Measurements from ENCODE around the gene SEMA3G.

The SEMA3G gene

GRCh38 chr3:52438579-52439425 is 6.1 kb downstream of the SEMA3G start:
- DNase-seq (ENCODE audit: low spot score) = no peak

DNA sequence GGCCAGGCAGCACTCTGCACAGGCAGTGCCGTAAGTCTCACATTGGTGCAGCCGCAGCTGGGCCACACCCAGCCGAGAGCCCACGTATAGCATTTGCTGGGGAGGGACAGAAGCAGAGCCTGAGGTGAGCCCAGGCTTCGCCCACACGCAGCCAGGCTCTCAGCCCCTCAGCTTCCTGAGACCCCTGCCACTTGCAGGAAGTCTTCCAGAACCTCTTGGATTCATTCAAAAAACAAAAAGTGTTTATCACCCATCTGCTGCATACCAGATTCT is 6.9 kb downstream of the SEMA3G start:
- DNase-seq (ENCODE audit: low spot score) = no peak

GRCh38 chr3:52437326-52438103 is 7.4 kb downstream of the SEMA3G start:
- DNase-seq (ENCODE audit: low spot score) = no peak

DNA sequence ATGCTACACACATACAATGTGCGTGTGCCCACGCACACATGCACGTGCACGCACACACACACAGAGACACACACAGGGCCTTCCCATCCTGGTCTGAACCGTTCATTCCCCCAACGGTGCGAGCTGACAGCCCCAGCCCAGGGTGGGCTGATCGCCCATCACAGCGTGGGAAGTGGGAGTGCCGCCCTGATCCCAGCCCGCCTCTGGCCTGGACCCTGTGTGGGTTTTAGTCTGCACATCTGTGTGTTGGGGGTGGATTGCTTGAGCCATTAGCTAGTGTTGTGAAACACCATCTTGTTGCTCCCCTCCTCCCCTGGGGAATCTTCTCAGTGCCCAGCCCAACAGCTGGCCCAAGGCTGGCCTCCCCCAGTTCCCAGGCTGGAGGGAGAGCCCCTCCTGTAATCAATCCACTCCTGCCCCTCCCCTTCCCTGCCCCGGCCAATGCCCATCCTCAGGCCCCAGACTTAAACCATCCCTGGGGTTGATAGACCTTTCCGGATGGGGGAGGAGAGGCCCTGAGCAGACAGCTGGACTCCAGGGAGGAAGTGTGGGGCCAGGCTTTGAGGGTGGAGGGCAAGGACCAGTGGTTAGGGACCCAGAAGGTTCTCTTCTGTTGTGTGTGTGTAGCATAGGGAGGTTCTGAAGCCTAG is 8.3 kb downstream of the SEMA3G start:
- DNase-seq (ENCODE audit: low spot score) = no peak

- DNase-seq (ENCODE audit: low spot score) = no peak
Measured at GRCh38 chr3:52435246-52436101, 9.4 kb downstream of the SEMA3G start.

DNA sequence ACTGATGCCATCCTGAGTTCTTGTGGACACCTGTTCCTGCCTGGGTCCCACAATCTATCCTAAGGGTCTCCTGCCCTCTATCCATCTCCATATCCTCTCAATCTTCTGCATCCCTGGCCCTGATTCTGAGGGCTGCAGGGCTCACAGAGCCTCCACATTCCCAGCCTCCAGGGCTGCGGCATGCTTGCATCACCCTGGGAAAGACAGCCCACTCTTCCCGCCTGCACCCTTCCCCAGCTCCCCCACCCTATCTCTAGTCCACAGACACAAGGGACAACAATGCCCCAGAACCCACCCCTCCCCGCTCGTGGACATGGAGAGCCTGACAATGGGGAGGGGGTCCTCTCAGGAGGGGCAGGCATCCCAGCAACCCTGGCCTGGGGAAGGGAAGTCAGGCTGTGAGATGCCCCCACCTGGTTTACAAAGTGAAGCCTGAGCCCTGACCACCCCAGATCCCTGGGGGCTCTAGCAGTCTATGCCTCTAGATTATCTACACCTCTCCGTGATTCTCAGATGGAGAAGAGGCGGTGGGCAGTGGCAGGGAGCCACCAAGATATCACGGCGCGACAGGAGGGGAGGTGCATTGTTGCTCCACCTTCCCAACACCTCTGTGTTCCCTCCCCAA is 10.3 kb downstream of the SEMA3G start:
- DNase-seq (ENCODE audit: low spot score) = no peak

- no peak for DNase-seq (ENCODE audit: low spot score)
Measured at GRCh38 chr3:52433996-52434479, 10.9 kb downstream of the SEMA3G start.

DNA sequence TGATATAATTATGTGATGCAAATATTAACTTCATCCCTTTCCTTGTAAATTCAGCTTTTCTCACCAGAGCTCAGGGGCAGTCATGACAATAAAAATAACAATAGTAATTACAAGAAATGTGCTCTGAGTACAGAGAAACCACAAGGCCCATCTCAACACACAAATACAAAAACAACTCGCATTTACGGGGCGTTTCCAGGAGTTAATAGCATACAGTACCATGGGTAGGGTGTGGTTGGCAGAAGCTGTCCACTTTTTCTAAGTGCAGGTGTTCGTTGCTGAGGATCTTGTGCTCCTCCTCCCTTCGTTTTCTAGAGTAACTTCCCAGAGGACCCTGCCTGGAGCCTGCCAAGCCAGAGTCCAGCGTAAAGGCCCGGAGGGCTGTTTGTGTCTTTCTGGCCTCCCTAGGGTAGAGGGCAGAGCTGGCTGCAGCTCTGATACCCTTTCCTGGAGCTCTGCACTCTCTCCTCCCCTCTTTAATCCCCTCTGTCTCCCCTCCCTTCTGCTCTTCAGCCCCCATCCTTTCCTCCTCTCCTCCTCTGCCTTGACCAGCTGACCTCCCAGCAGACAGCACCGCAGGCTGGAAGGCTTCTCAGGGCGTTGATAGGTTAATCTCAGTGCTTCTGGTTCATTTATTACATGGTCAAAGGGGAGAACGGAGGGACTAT is 11.4 kb downstream of the SEMA3G start:
- no peak for DNase-seq (ENCODE audit: low spot score)

- DNase-seq (ENCODE audit: low spot score) = no peak
Measured at GRCh38 chr3:52432691-52433141, 12.2 kb downstream of the SEMA3G start.

DNA sequence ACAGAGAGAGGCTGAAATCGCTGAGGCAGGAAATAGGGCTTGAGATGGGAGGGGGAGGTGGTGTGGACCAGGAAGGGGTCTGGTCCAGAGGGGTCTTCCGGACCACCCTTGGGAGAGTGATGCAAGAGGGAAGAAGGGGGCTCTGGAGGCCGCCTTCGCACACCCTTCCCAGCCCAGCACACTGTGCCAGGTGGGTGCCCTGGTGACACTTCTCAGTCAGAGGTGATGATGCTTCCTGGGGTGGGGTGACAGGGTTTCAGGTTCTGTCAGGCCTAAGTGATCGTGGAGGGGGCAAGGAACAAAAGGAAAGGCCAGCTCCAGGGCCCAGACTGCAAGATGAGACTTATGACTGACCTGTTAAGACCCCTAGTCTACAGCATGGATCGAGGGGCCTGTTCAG is 12.7 kb downstream of the SEMA3G start:
- no peak for DNase-seq (ENCODE audit: low spot score)

DNA sequence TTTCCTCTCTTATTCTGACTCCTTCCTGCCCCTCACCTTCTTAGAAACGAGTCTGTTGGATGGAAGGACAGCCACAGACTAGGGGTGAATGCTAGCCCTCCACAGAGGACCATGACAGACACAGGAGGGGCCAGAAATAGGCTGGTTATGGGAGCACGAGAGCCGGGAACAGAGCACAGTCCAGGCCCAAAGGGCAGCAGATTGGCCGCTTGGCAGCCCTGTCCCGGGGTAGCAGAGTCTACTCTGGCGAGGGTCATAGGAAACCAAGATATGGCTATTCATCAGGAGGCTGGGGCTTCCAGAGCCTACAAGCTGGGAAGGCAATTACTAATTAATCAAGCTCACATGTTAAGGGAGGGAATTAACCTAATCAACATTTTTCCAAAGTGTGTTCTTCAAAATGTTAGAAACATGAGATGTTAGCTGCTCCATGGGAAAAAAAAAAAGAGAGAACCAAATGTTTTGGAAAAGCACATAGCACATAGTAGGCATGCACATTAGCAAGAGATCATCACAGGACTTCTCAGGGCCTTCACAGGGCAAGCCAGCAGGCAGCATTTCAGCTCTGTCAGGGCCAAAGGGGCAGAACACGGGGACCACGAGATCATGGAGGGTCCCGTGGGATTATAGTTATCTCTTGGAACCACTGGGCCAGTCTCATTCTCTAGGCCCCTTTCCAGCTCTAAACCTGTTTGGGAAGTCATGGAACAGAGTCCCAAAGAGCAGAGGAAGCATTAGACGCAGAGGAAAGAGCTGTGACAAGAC is 13.3 kb downstream of the SEMA3G start:
- no peak for DNase-seq (ENCODE audit: low spot score)

- no peak for DNase-seq (ENCODE audit: low spot score)
Measured at GRCh38 chr3:52430416-52430810, 14.5 kb downstream of the SEMA3G start.

GRCh38 chr3:52429779-52430415 is 15.0 kb downstream of the SEMA3G start:
- no peak for DNase-seq (ENCODE audit: low spot score)

DNA sequence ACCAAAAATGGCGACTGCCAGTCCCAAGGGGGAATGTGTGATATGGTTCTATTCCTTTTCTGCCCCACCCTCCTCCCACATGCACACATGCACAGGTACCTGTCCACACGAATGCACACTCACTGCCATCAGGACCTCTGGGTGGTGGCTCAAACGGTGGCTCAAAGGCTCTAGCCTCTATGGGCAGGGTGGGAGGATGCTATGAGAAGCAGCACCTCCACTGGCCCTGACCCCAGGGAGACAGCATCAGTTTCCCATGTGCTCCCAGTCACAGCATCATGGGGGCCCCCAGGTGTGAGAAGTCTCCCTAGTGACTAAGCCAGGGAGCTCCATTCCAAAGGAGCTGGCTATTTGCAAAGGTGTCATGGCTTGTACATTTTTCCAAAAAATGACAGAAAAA is 15.9 kb downstream of the SEMA3G start:
- no peak for DNase-seq (ENCODE audit: low spot score)

DNA sequence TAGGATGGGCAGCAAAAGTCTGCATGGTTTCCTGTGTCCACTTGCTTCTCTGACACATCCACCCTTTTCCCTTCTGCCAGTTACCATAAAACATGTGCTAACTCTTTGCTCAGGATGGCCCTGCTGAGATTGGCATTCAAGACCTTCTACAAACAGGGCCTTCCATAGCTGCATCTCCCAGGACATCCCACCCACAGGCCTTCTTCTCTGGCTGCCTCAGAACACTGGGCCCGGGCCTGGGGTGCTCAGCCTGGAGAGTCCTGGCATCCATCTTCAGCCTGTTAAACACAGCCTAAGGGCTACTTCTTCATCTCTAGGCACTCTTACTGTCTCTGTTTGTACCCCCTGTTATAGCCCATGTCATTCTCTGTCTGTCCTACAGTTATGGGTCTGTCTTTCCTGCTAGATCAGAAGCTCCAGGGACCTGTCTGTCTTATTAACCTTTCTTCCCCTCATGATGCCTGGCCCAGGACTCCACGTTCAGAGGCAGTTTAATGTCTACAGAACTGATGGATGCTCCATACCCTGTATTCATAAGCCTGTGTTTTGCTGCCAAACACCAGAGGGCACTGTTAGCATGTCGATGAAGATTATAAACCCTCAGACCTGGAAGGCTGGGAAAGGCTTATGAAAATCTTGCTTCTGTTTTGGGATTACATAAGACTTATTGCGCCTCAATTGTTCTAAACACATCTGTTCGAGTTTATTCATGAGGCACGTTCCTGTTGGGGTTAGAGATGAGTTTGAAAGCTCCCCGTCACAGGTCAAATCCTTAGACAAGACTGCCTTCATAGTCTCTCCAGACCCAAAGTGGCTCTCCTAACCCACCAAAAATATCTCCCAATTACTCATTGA is 16.5 kb downstream of the SEMA3G start:
- DNase-seq (ENCODE audit: low spot score) = peak; percentile 89

GRCh38 chr3:52423173-52423572 is 21.7 kb downstream of the SEMA3G start:
- no peak for DNase-seq (ENCODE audit: low spot score)

DNA sequence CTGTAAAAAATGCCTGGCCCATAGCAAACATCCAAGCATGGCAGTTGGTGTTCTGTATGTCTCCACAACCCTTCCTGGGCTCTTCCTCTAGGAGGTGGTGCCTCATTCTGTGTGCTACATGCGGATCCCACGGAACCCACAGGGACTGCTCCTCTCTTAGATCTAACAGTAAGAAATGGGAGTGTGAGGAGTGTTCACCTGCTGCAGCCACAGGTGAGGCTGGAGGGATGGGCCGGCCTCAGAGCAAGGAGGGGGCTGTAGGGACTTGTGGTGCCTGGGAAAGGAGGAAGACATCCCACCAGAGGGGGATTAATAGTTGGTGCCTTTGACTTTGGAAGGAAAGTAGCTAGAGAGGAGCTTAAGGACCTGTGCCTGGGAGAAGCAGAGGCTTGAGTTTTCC is 22.2 kb downstream of the SEMA3G start:
- DNase-seq (ENCODE audit: low spot score) = no peak

- DNase-seq (ENCODE audit: low spot score) = no peak
Measured at GRCh38 chr3:52420388-52420787, 24.5 kb downstream of the SEMA3G start.

DNA sequence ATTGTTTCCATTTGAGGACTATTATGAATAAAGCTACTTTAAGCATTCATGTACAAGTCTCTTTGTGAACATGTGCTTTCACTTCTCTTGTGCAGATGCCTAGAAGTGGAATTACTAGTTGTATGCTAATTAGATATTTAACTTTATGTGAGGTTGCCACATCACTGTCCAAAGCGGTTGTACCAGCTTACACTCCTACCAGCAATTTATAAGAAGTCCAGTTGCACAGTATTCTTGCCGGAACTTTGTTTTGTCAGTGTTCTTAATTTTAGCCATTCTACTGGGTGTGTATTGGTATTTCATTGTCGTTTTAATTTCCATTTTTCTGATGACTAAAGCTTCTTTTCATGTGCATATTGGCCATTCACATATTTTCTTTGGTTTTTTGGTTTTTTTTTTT is 29.1 kb downstream of the SEMA3G start:
- DNase-seq (ENCODE audit: low spot score) = no peak

Measured in Ammon's horn (tissue), 1 donor.